ENCODE data around the gene ARHGEF5. TPM values are rescaled to one million over a fixed set of nuclear protein-coding genes. Genes with fewer than 3 reads are reported as not detected.
"Not testable (repeated sequence)": the region's sequence is repeated elsewhere in the genome, so short reads cannot be mapped to it uniquely, and the experiment has no call there.

ARHGEF5 gene
- total RNA-seq, 2 experiments from 2014 or later, result not detected

- ChIA-PET CTCF (ENCODE audit: unreplicated experiment) (no interaction called here), POLR2A (no interaction called here)
- no peaks in the 10 kb centered on the region for H3K36me3 ChIP-seq (ENCODE audit: insufficient read depth, low read length)
- DNase-seq (ENCODE audit: low spot score), result no peak
- H2AFZ ChIP-seq (ENCODE audit: low read length), result no peak overlapping the region
- no peak overlapping the region for H3K4me3 ChIP-seq (ENCODE audit: low read depth, low read length, poor library complexity, severe bottlenecking)
- intact Hi-C loops (cut with micrococcal nuclease; ENCODE audit: unreplicated experiment), result no loop called here
- no peak overlapping the region for H3K4me2 ChIP-seq (ENCODE audit: low read length)
- H4K20me1 ChIP-seq (ENCODE audit: insufficient read depth, low read length), result no peaks in the 10 kb centered on the region
- TF ChIP-seq CTCF (conservative IDR thresholded peaks at IDR 0.05; ENCODE audit: low read length) (no peak), EZH2phosphoT487 (IDR thresholded peaks at IDR 0.05; ENCODE audit: borderline replicate concordance, low read depth, low read length) (no peak)
- H3K79me2 ChIP-seq (ENCODE audit: insufficient read depth, low read depth, low read length), result no peaks in the 10 kb centered on the region
- BruUV-seq (replicated peaks), result no TSS peak
- H3K4me1 ChIP-seq (ENCODE audit: insufficient read depth, low read length, poor library complexity, severe bottlenecking), result no peaks in the 10 kb centered on the region
- no peak overlapping the region for H3K27ac ChIP-seq (ENCODE audit: low read depth, low read length, poor library complexity, severe bottlenecking)
- H3K9me3 ChIP-seq (ENCODE audit: low read length), result no peaks in the 10 kb centered on the region
- H3K9me2 ChIP-seq (ENCODE audit: insufficient read depth, low read length), result no peaks in the 10 kb centered on the region
Observed at GRCh38 chr7:144415858-144416257, 60.7 kb downstream of the ARHGEF5 start.

GRCh38 chr7:144416341-144416740, 61.1 kb downstream of the ARHGEF5 start:
- ChIA-PET CTCF (ENCODE audit: unreplicated experiment) (no interaction called here), POLR2A (no interaction called here)
- Histone ChIP-seq H3K9me3 (ENCODE audit: low read length) (no peaks in the 10 kb centered on the region), H3K79me2 (ENCODE audit: insufficient read depth, low read depth, low read length) (no peaks in the 10 kb centered on the region), H3K4me2 (ENCODE audit: low read length) (no peak overlapping the region), H3K36me3 (ENCODE audit: insufficient read depth, low read length) (no peaks in the 10 kb centered on the region), H3K9me2 (ENCODE audit: insufficient read depth, low read length) (no peaks in the 10 kb centered on the region), H2AFZ (ENCODE audit: low read length) (no peak overlapping the region), H3K4me1 (ENCODE audit: insufficient read depth, low read length, poor library complexity, severe bottlenecking) (no peaks in the 10 kb centered on the region), H3K27ac (ENCODE audit: low read depth, low read length, poor library complexity, severe bottlenecking) (no peak overlapping the region), H4K20me1 (ENCODE audit: insufficient read depth, low read length) (no peaks in the 10 kb centered on the region), H3K4me3 (ENCODE audit: low read depth, low read length, poor library complexity, severe bottlenecking) (no peak overlapping the region)
- no TSS peak for BruUV-seq (replicated peaks)
- intact Hi-C loops (cut with micrococcal nuclease; ENCODE audit: unreplicated experiment), result no loop called here
- TF ChIP-seq CTCF (conservative IDR thresholded peaks at IDR 0.05; ENCODE audit: low read length) (no peak), EZH2phosphoT487 (IDR thresholded peaks at IDR 0.05; ENCODE audit: borderline replicate concordance, low read depth, low read length) (no peak)
- no peak for DNase-seq (ENCODE audit: low spot score)

GRCh38 chr7:144418931-144419330, 63.7 kb downstream of the ARHGEF5 start:
- CTCF ChIA-PET (ENCODE audit: unreplicated experiment); H3K9me2 ChIP-seq (ENCODE audit: insufficient read depth, low read length); H3K79me2 ChIP-seq (ENCODE audit: insufficient read depth, low read depth, low read length); H3K36me3 ChIP-seq (ENCODE audit: insufficient read depth, low read length); intact Hi-C loops (cut with micrococcal nuclease; ENCODE audit: unreplicated experiment); DNase-seq (ENCODE audit: low spot score); H3K9me3 ChIP-seq (ENCODE audit: low read length); POLR2A ChIA-PET; H4K20me1 ChIP-seq (ENCODE audit: insufficient read depth, low read length); BruUV-seq (replicated peaks); H2AFZ ChIP-seq (ENCODE audit: low read length); H3K4me2 ChIP-seq (ENCODE audit: low read length); H3K27ac ChIP-seq (ENCODE audit: low read depth, low read length, poor library complexity, severe bottlenecking); H3K4me3 ChIP-seq (ENCODE audit: low read depth, low read length, poor library complexity, severe bottlenecking); H3K4me1 ChIP-seq (ENCODE audit: insufficient read depth, low read length, poor library complexity, severe bottlenecking): not testable (repeated sequence)

GRCh38 chr7:144427539-144427938, 72.3 kb downstream of the ARHGEF5 start:
- H4K20me1 ChIP-seq (ENCODE audit: insufficient read depth, low read length); H3K9me3 ChIP-seq (ENCODE audit: low read length); H3K4me2 ChIP-seq (ENCODE audit: low read length); H3K79me2 ChIP-seq (ENCODE audit: insufficient read depth, low read depth, low read length); DNase-seq (ENCODE audit: low spot score); H3K4me3 ChIP-seq (ENCODE audit: low read depth, low read length, poor library complexity, severe bottlenecking); H2AFZ ChIP-seq (ENCODE audit: low read length); CTCF ChIA-PET (ENCODE audit: unreplicated experiment); H3K27ac ChIP-seq (ENCODE audit: low read depth, low read length, poor library complexity, severe bottlenecking); H3K9me2 ChIP-seq (ENCODE audit: insufficient read depth, low read length); H3K36me3 ChIP-seq (ENCODE audit: insufficient read depth, low read length); BruUV-seq (replicated peaks); H3K4me1 ChIP-seq (ENCODE audit: insufficient read depth, low read length, poor library complexity, severe bottlenecking); intact Hi-C loops (cut with micrococcal nuclease; ENCODE audit: unreplicated experiment); POLR2A ChIA-PET: not testable (repeated sequence)
